ENCODE measurements around the gene INPP5A. TPM values are rescaled to one million over a fixed set of nuclear protein-coding genes. Genes with fewer than 3 reads are reported as not detected.
"Not testable (repeated sequence)": the region's sequence is repeated elsewhere in the genome, so short reads cannot be mapped to it uniquely, and the experiment has no call there.

The INPP5A gene
- total RNA-seq, 1 donor from 2014 or later: 105 TPM

GRCh38 chr10:132572545-132572937, 35.0 kb downstream of the INPP5A start:
- Histone ChIP-seq H3K27ac (replicated peaks) (peak overlapping the region; percentile 61), H3K9me3 (replicated peaks) (no peaks in the 10 kb centered on the region), H3K27me3 (ENCODE audit: low read depth) (no peaks in the 10 kb centered on the region), H3K4me3 (no peak overlapping the region), H3K36me3 (no peaks in the 10 kb centered on the region), H3K4me1 (peaks cover 64% of the 10 kb centered on the region)
- no peak for DNase-seq
- TF ChIP-seq CTCF (IDR thresholded peaks at IDR 0.05; ENCODE audit: borderline replicate concordance): no peak
- intact Hi-C loops (cut with micrococcal nuclease): no loop called here

GRCh38 chr10:132572946-132573345, 35.4 kb downstream of the INPP5A start:
- H3K4me1 ChIP-seq: peaks cover 68% of the 10 kb centered on the region
- intact Hi-C loops (cut with micrococcal nuclease): not testable (repeated sequence)

GRCh38 chr10:132574288-132574687, 36.7 kb downstream of the INPP5A start:
- DNase-seq: no peak
- Histone ChIP-seq H3K27me3 (ENCODE audit: low read depth) (no peaks in the 10 kb centered on the region), H3K4me1 (peaks cover 82% of the 10 kb centered on the region), H3K27ac (replicated peaks) (no peak overlapping the region), H3K36me3 (no peaks in the 10 kb centered on the region), H3K9me3 (replicated peaks) (no peaks in the 10 kb centered on the region), H3K4me3 (no peak overlapping the region)
- intact Hi-C loops (cut with micrococcal nuclease): no loop called here
- no peak for TF ChIP-seq CTCF (IDR thresholded peaks at IDR 0.05; ENCODE audit: borderline replicate concordance)

More at GRCh38 chr10:132572946-132573345, 35.4 kb downstream of the INPP5A start:
- not testable (repeated sequence) for DNase-seq; H3K4me3 ChIP-seq; H3K36me3 ChIP-seq; H3K9me3 ChIP-seq (replicated peaks); H3K27me3 ChIP-seq (ENCODE audit: low read depth); H3K27ac ChIP-seq (replicated peaks)

GRCh38 chr10:132574783-132575319, 37.3 kb downstream of the INPP5A start:
- H3K4me3 ChIP-seq: no peak overlapping the region
- H3K9me3 ChIP-seq (replicated peaks): no peaks in the 10 kb centered on the region
- TF ChIP-seq CTCF (IDR thresholded peaks at IDR 0.05; ENCODE audit: borderline replicate concordance): no peak
- no peaks in the 10 kb centered on the region for H3K36me3 ChIP-seq
- H3K27me3 ChIP-seq (ENCODE audit: low read depth): no peaks in the 10 kb centered on the region
- peak overlapping the region; percentile 44 for H3K27ac ChIP-seq (replicated peaks)
- no peak for DNase-seq
- H3K4me1 ChIP-seq: peaks cover 86% of the 10 kb centered on the region
- intact Hi-C loops (cut with micrococcal nuclease): no loop called here

GRCh38 chr10:132575320-132576201, 38.0 kb downstream of the INPP5A start:
- no peak for TF ChIP-seq CTCF (IDR thresholded peaks at IDR 0.05; ENCODE audit: borderline replicate concordance)
- peak overlapping the region; percentile 44 for H3K27ac ChIP-seq (replicated peaks)

More at GRCh38 chr10:132575320-132576201, 38.0 kb downstream of the INPP5A start:
- Histone ChIP-seq H3K4me1 (peaks cover 81% of the 10 kb centered on the region), H3K4me3 (no peak overlapping the region), H3K27me3 (ENCODE audit: low read depth) (no peaks in the 10 kb centered on the region), H3K36me3 (no peaks in the 10 kb centered on the region), H3K9me3 (replicated peaks) (no peaks in the 10 kb centered on the region)
- DNase-seq: no peak
- intact Hi-C loops (cut with micrococcal nuclease): no loop called here

Data from left ventricle myocardium inferior (tissue), 1 donor.